Activated B cell treated with CpG ODN at 0.5 μM for 24 hours (primary cell): ENCODE data around the gene TTC21B. TPM values are rescaled to one million over a fixed set of nuclear protein-coding genes. Genes with fewer than 3 reads are reported as not detected.

Source experiments
- ATAC-seq: fragments of 200-7000 bp; cut with Tn5 transposase; one replicate; pipeline ENCODE4 v1.10.0; 2021; ENCODE audit warnings: low read depth, mild to moderate bottlenecking, moderate library complexity
- CTCF ChIA-PET: fragments of 350-600 bp; sonication (Branson Sonifier 250); formaldehyde crosslinking; loops from one replicate; lab custom pipeline; 2021; ENCODE audit warnings: antibody characterized with exemption; lab: Charles Lee
- POLR2A ChIA-PET: fragments of 350-600 bp; sonication (Branson Sonifier 250); formaldehyde crosslinking; loops from one replicate; lab custom pipeline; 2021; ENCODE audit warnings: antibody characterized with exemption; lab: Charles Lee
- DNase-seq: peaks from one replicate; pipeline ENCODE4 v3.0.0; 2022
- H3K27ac Mint-ChIP-seq: one replicate; pipeline ENCODE4 v1.8.0; 2020; ENCODE audit warnings: mixed read lengths
- H3K27me3 Mint-ChIP-seq: one replicate; pipeline ENCODE4 v1.8.0; 2021; ENCODE audit warnings: mixed read lengths
- H3K36me3 Mint-ChIP-seq: one replicate; pipeline ENCODE4 v1.8.0; 2021; ENCODE audit warnings: low read depth, mixed read lengths
- H3K4me1 Mint-ChIP-seq: one replicate; pipeline ENCODE4 v1.8.0; 2021; ENCODE audit warnings: mixed read lengths
- H3K4me3 Mint-ChIP-seq: one replicate; pipeline ENCODE4 v1.8.0; 2020; ENCODE audit warnings: mild to moderate bottlenecking, mixed read lengths
- H3K9me3 Mint-ChIP-seq: one replicate; pipeline ENCODE4 v1.8.0; 2020; ENCODE audit warnings: mixed read lengths
- CTCF ChIP-seq: fragments of 200-600 bp; IDR thresholded peaks from one replicate; pipeline ENCODE4 v1.8.0; 2022; ENCODE audit warnings: antibody characterized with exemption, mild to moderate bottlenecking
- intact Hi-C: fragments of 100-400 bp; cut with micrococcal nuclease; formaldehyde crosslinking; loops from one replicate; pipeline ENCODE4 v1.15.1; 2024
- total RNA-seq: library from RNA; stranded (reverse); gene quantifications from 2 replicates; pipeline ENCODE4 v1.2.3, GENCODE V29; 2022

The TTC21B gene
- total RNA-seq, 1 donor from 2014 or later = 29.2 TPM

DNA sequence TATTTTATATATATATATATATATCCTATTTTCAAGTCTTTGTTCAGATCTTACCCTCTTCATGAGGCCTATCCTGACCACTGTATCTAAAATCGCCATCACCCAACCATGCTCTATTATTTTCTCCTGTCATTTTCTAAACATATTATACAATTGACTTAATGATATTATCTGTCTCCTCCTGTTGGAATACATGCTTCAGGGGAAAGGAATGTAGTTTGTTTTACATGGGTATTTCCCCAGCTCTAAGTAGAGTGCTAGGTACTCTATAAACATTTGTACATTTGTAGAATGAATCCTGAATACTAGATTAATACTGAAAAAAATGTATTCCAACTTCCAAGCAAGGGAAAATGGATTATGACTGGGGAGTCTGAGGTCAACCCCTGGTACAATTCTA lies 26.2 kb downstream of the TTC21B start:
- H3K36me3 Mint-ChIP-seq = peaks cover 60% of the 10 kb centered on the region
- no peak overlapping the region for H3K27ac Mint-ChIP-seq
- DNase-seq (no peak), ATAC-seq (no peak)
- no peak overlapping the region for H3K4me3 Mint-ChIP-seq
- no peaks in the 10 kb centered on the region for H3K4me1 Mint-ChIP-seq
- intact Hi-C loops = no loop called here
- ChIA-PET CTCF (no interaction called here), POLR2A (interaction anchor here (0.6 kb wide), 1 partner anchor 934 kb away, joined by 3 read pairs; no protein-coding TSS in a partner anchor)
- H3K9me3 Mint-ChIP-seq = no peaks in the 10 kb centered on the region
- H3K27me3 Mint-ChIP-seq = no peaks in the 10 kb centered on the region
- no peak for TF ChIP-seq CTCF

DNA sequence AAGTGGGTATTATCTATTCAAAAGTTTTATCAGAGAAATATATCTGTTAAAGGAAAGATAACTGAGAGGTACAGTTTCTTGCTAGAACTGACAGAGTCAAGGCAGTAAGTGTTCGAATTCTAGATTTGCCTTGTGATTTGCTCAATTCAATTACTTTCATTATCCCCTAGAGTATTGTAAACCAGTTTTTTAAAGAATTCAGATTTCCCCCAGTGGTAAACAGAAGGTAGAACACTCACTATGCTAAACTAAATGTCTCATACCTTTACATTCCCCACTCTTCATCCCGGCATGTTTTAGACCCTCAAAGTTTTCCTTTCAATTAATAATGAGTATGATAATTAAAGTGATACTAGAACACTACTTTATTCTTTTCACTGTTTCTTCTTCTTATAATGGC lies 28.6 kb downstream of the TTC21B start:
- Mint-ChIP-seq H3K36me3 (peaks cover 53% of the 10 kb centered on the region), H3K9me3 (no peaks in the 10 kb centered on the region), H3K27me3 (no peaks in the 10 kb centered on the region), H3K4me3 (no peak overlapping the region), H3K4me1 (no peaks in the 10 kb centered on the region), H3K27ac (no peak overlapping the region)
- DNase-seq (no peak), ATAC-seq (no peak)
- POLR2A ChIA-PET = no interaction called here
- CTCF ChIA-PET = no interaction called here
- no peak for TF ChIP-seq CTCF
- intact Hi-C loops = no loop called here

DNA sequence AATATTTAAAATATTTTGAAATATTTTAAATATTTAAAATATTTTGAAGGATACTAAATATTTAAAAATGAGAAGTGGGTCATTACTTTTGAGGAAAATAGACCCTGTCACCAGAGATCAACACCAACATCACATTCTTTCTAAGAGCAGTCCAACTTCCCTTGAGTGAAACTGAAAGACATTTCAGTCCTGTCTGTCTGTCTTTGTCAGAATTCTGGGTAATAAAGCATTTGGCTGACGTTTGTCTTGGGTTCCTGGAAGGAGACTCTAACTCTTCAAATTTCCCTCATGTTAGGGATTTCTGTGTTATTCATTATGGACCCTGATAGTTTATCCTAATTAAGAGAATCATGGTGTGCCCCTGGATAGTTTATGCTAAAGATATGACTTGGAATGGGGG lies 32.8 kb downstream of the TTC21B start:
- Mint-ChIP-seq H3K27me3 (no peaks in the 10 kb centered on the region), H3K9me3 (no peaks in the 10 kb centered on the region), H3K36me3 (peaks cover 54% of the 10 kb centered on the region), H3K27ac (no peak overlapping the region), H3K4me3 (no peak overlapping the region), H3K4me1 (no peaks in the 10 kb centered on the region)
- ChIA-PET CTCF (no interaction called here), POLR2A (no interaction called here)
- DNase-seq (no peak), ATAC-seq (no peak)
- intact Hi-C loops = no loop called here
- no peak for TF ChIP-seq CTCF

DNA sequence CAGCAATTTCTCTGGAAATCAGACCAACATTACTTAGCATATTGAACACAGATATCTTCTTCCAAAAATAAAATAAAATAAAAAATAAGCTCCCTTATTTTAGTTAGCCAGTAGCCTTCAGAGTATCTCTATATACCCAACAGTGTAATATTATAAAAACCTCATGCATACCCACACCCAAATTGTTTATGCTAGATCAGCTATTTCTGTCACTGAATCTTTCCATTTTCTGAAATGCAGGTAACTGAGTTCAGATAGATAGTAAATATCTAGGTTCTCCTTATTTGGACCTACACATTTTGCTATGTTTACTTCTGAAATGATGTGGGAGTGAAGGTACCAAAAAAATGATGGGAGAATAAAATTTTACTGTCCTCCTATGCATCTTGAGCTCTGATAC lies 39.9 kb downstream of the TTC21B start:
- CTCF ChIA-PET = no interaction called here
- TF ChIP-seq CTCF = no peak
- POLR2A ChIA-PET = no interaction called here
- Mint-ChIP-seq H3K4me3 (no peak overlapping the region), H3K27me3 (no peaks in the 10 kb centered on the region), H3K27ac (no peak overlapping the region), H3K36me3 (peaks cover 61% of the 10 kb centered on the region), H3K4me1 (no peaks in the 10 kb centered on the region), H3K9me3 (no peaks in the 10 kb centered on the region)
- ATAC-seq = no peak
- intact Hi-C loops = no loop called here
- no peak for DNase-seq

DNA sequence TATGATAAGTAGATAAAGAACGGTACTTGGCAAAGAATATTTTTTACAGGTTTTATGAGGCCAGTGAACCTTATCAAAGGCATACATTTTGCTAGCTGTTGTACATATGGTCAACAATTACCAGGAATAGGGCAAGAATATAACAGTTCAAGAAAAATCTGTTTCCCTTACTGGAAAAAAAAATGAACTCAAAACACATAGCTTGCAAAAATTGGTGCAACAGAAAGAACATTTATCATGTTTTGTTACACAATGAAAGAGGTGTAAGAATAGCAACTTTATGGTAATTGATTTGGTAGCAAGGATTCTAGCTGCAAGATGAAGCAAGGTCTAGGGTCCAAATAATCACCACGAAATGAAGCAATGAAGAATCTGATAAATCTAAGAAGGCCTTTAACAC lies 41.6 kb downstream of the TTC21B start:
- H3K4me1 Mint-ChIP-seq = no peaks in the 10 kb centered on the region
- CTCF ChIA-PET = no interaction called here
- no peak overlapping the region for H3K4me3 Mint-ChIP-seq
- no peaks in the 10 kb centered on the region for H3K27me3 Mint-ChIP-seq
- DNase-seq (no peak), ATAC-seq (no peak)
- H3K9me3 Mint-ChIP-seq = no peaks in the 10 kb centered on the region
- POLR2A ChIA-PET = no interaction called here
- peaks cover 60% of the 10 kb centered on the region for H3K36me3 Mint-ChIP-seq
- no peak for TF ChIP-seq CTCF
- intact Hi-C loops = no loop called here
- no peak overlapping the region for H3K27ac Mint-ChIP-seq
